IMR-90 (cell line): ENCODE measurements around the gene MAP3K7CL. TPM values are rescaled to one million over a fixed set of nuclear protein-coding genes. Genes with fewer than 3 reads are reported as not detected.
A peak's percentile ranks its signal among the peaks of the same experiment; 100 is the strongest.

Experiments
- ATAC-seq: fragments of 200-7000 bp; cut with Tn5 transposase; 2 replicates; pipeline ENCODE4 v1.9.1; 2020; ENCODE audit warnings: low read depth, mild to moderate bottlenecking, moderate library complexity
- BruUV-seq: library from RNA; stranded (reverse); fragments of 400-500 nt; replicated peaks from 2 replicates; lab custom pipeline; 2021; lab: Mats Ljungman, UMichigan
- CTCF ChIA-PET: fragments of 300-600 bp; formaldehyde crosslinking; extraction: SDS; loops from one replicate; lab custom pipeline; 2021; ENCODE audit warnings: antibody characterized with exemption; lab: Yijun Ruan, JAX
- POLR2A ChIA-PET: fragments of 300-600 bp; sonication (Branson Sonifier 250); formaldehyde crosslinking; loops from one replicate; lab custom pipeline; 2022; ENCODE audit warnings: antibody characterized with exemption; ENCODE audit not compliant: unreplicated experiment; lab: Charles Lee
- DNase-seq: peaks from one replicate; pipeline ENCODE4 v3.0.0; 2013
- H2AFZ ChIP-seq: replicated peaks from 2 replicates; pipeline ENCODE3; 2013; ENCODE audit warnings: low read length, mild to moderate bottlenecking; ENCODE audit not compliant: poor library complexity
- H2AK5ac ChIP-seq: 2 replicates; pipeline ENCODE4 v1.6.1; 2013; ENCODE audit warnings: low read depth, low read length, inconsistent platforms
- H2AK9ac ChIP-seq: replicated peaks from 2 replicates; pipeline ENCODE3; 2013; ENCODE audit warnings: mild to moderate bottlenecking, low read depth, low read length, moderate library complexity; ENCODE audit not compliant: poor library complexity
- H2BK120ac ChIP-seq: 2 replicates; pipeline ENCODE4 v1.6.1; 2013; ENCODE audit warnings: low read depth, low read length, inconsistent platforms
- H2BK15ac ChIP-seq: 3 replicates; pipeline ENCODE4 v1.6.1; 2013; ENCODE audit warnings: low read depth, low read length, inconsistent platforms
- H2BK20ac ChIP-seq: 2 replicates; pipeline ENCODE4 v1.6.1; 2013; ENCODE audit warnings: low read depth, mild to moderate bottlenecking, inconsistent platforms, low read length, moderate library complexity
- H2BK5ac ChIP-seq: 2 replicates; pipeline ENCODE4 v1.6.1; 2013; ENCODE audit warnings: mild to moderate bottlenecking, low read depth, low read length, inconsistent platforms; ENCODE audit not compliant: poor library complexity, severe bottlenecking
- H3K14ac ChIP-seq: replicated peaks from 2 replicates; pipeline ENCODE4 v1.6.1; 2013; ENCODE audit warnings: low read depth, low read length, inconsistent platforms
- H3K18ac ChIP-seq: 2 replicates; pipeline ENCODE4 v1.6.1; 2013; ENCODE audit warnings: low read depth, low read length, control low read depth
- H3K23ac ChIP-seq: 2 replicates; pipeline ENCODE4 v1.6.1; 2013; ENCODE audit warnings: low read depth, low read length, inconsistent platforms
- H3K27ac ChIP-seq: 2 replicates; pipeline ENCODE4 v1.5.1; 2013; ENCODE audit warnings: mild to moderate bottlenecking, control low read depth, low read length; ENCODE audit not compliant: insufficient read depth
- H3K27me3 ChIP-seq: 2 replicates; pipeline ENCODE4 v1.6.1; 2013; ENCODE audit warnings: low read length; ENCODE audit not compliant: control insufficient read depth, insufficient read depth
- H3K36me3 ChIP-seq: 2 replicates; pipeline ENCODE4 v1.6.1; 2013; ENCODE audit warnings: low read length, mixed read lengths; ENCODE audit not compliant: control insufficient read depth, insufficient read depth
- H3K4ac ChIP-seq: 2 replicates; pipeline ENCODE4 v1.6.1; 2013; ENCODE audit warnings: low read depth, low read length, inconsistent platforms
- H3K4me1 ChIP-seq: 2 replicates; pipeline ENCODE4 v1.6.1; 2013; ENCODE audit warnings: low read length, mixed read lengths; ENCODE audit not compliant: control insufficient read depth, insufficient read depth
- H3K4me2 ChIP-seq: 2 replicates; pipeline ENCODE4 v1.6.1; 2013; ENCODE audit warnings: low read depth, mild to moderate bottlenecking, control low read depth, low read length, moderate library complexity
- H3K4me3 ChIP-seq: 2 replicates; pipeline ENCODE4 v1.5.1; 2013; ENCODE audit warnings: low read depth, mild to moderate bottlenecking, control low read depth, low read length, moderate library complexity; ENCODE audit not compliant: insufficient read depth
- H3K56ac ChIP-seq: 2 replicates; pipeline ENCODE4 v1.6.1; 2013; ENCODE audit warnings: low read length, inconsistent platforms; ENCODE audit not compliant: insufficient read depth; ENCODE audit errors: extremely low read depth
- H3K79me1 ChIP-seq, 2 experiments: 2 replicates each; pipeline ENCODE4 v1.6.1; 2013; ENCODE audit warnings: low read length in 2 of 2, inconsistent platforms in 1 of 2, low read depth in 1 of 2
- H3K9ac ChIP-seq: 2 replicates; pipeline ENCODE4 v1.6.1; 2013; ENCODE audit warnings: low read depth, low read length, control low read depth
- H3K9me1 ChIP-seq: 2 replicates; pipeline ENCODE4 v1.6.1; 2013; ENCODE audit warnings: low read length, inconsistent platforms; ENCODE audit not compliant: insufficient read depth
- H3K9me3 ChIP-seq: 2 replicates; pipeline ENCODE4 v1.6.1; 2013; ENCODE audit warnings: low read length; ENCODE audit not compliant: control insufficient read depth, insufficient read depth
- H4K20me1 ChIP-seq: 2 replicates; pipeline ENCODE4 v1.6.1; 2013; ENCODE audit warnings: low read length, inconsistent platforms; ENCODE audit not compliant: insufficient read depth
- H4K5ac ChIP-seq: 2 replicates; pipeline ENCODE4 v1.6.1; 2013; ENCODE audit warnings: mild to moderate bottlenecking, low read depth, low read length, control low read depth
- H4K8ac ChIP-seq, 2 experiments: 2 replicates each; pipeline ENCODE4 v1.6.1; 2013; ENCODE audit warnings: low read depth in 2 of 2, low read length in 2 of 2, control low read depth in 1 of 2, inconsistent platforms in 1 of 2
- H4K91ac ChIP-seq: 2 replicates; pipeline ENCODE4 v1.6.1; 2013; ENCODE audit warnings: low read depth, low read length, inconsistent platforms; ENCODE audit not compliant: insufficient read depth
- CHD1 ChIP-seq: IDR thresholded peaks from 2 replicates; pipeline ENCODE4 v1.6.1; 2012; ENCODE audit warnings: low read depth, low read length, improper control_type of control experiment
- MAFK ChIP-seq: IDR thresholded peaks from 2 replicates; pipeline ENCODE4 v1.6.1; 2012; ENCODE audit warnings: low read depth, low read length, improper control_type of control experiment
- WGBS, 2 experiments: methylation state at CpG; one replicate each; pipeline versions ENCODE4 v1.1.5 to v1.1.7; 2013; ENCODE audit warnings: missing lambda C conversion rate in 2 of 2; ENCODE audit not compliant: insufficient read length in 1 of 2; ENCODE audit errors: extremely low coverage in 2 of 2; 5-methylcytosine and 5-hydroxymethylcytosine counted together
- dilution Hi-C: fragments of 300-500 bp; cut with HindIII; formaldehyde crosslinking; loops from one replicate; pipeline ENCODE4 v1.14.3; 2018; ENCODE audit warnings: low sequenced_read_pairs; ENCODE audit not compliant: unreplicated experiment
- in situ Hi-C: fragments of 300-500 bp; cut with MboI; formaldehyde crosslinking; loops from 3 replicates; pipeline ENCODE4 v1.14.3; 2019; ENCODE audit warnings: low sequenced_read_pairs, inconsistent platforms, mixed read lengths
- intact Hi-C: fragments of 100-400 bp; cut with micrococcal nuclease; formaldehyde crosslinking; loops from 2 replicates; pipeline ENCODE4 v1.10.0; 2022
- polyA plus RNA-seq, 3 experiments: library from polyadenylated mRNA; depleted of rRNA; stranded (reverse); fragments of >200 nt; gene quantifications; 2 replicates each; pipeline ENCODE4 v1.2.3, GENCODE V29; 2012; ENCODE audit warnings: low replicate concordance in 1 of 3
- total RNA-seq: library from RNA; depleted of rRNA; stranded (reverse); fragments of >200 nt; gene quantifications from 2 replicates; pipeline ENCODE4 v1.2.3, GENCODE V29; 2012

Gene MAP3K7CL
- total and polyA plus RNA-seq, 2 of the 4 experiments (the other 2 are of a cell fraction), result 21.0 to 22.3 TPM

GRCh38 chr21:29115899-29116298, 14.5 kb upstream of the MAP3K7CL start:
- Histone ChIP-seq H3K79me1 (0 out of 4 replicates have a peak, but pooled peaks cover 0 to 4% of the 10 kb centered on the region in 2 experiments), H3K4me1 (peaks cover 4% of the 10 kb centered on the region; the same call in 1 of the 2 replicates), H3K27ac (no peak overlapping the region), H3K9me3 (no peaks in the 10 kb centered on the region), H3K56ac (no peak overlapping the region), H4K5ac (no peak overlapping the region), H2AK9ac (no peak overlapping the region), H3K18ac (no peak overlapping the region), H3K9ac (no peak overlapping the region), H3K27me3 (no peaks in the 10 kb centered on the region), H2AFZ (no peak overlapping the region), H2BK5ac (peak overlapping the region; percentile 83), H2BK20ac (peak overlapping the region; percentile 74; the same call in 1 of the 2 replicates), H4K8ac (peak overlapping the region in 1 of 2 experiments; percentile 21; a peak in 1 of 4 replicates), H3K23ac (no peak overlapping the region), H2AK5ac (no peak overlapping the region; the same call in 1 of the 2 replicates), H2BK15ac (peak overlapping the region; percentile 88; the same call in 1 of the 3 replicates), H3K14ac (peak overlapping the region; percentile 84), H2BK120ac (peak overlapping the region; percentile 82; the same call in 1 of the 2 replicates), H3K4me2 (no peak overlapping the region), H3K4me3 (no peak overlapping the region), H3K9me1 (peaks cover 3% of the 10 kb centered on the region; the same call in 1 of the 2 replicates), H3K4ac (no peak overlapping the region; the same call in 1 of the 2 replicates), H4K20me1 (no peaks in the 10 kb centered on the region), H3K36me3 (no peaks in the 10 kb centered on the region), H4K91ac (no peak overlapping the region; the same call in 1 of the 2 replicates)
- no TSS peak for BruUV-seq
- ATAC-seq (no peak), DNase-seq (peak; percentile 11)
- TF ChIP-seq CHD1 (no peak), MAFK (peak; percentile 28; the same call in 1 of the 2 replicates)
- WGBS, 2 experiments, result no CpG with 5 or more reads among the region's 8 CpGs
- dilution Hi-C loops, result no loop called here
- ChIA-PET POLR2A (no interaction called here), CTCF (interaction anchor here (1.0 to 2.0 kb wide), 3 partner anchors 10 to 361 kb away, joined by 3 to 7 read pairs (median 5); no protein-coding TSS in a partner anchor)
- in situ Hi-C loops, result no loop called here
- intact Hi-C loops, result no loop called here
